Prostate gland (tissue), 2 donors: ENCODE measurements around the gene DAGLA. TPM values are rescaled to one million over a fixed set of nuclear protein-coding genes. Genes with fewer than 3 reads are reported as not detected.

Experiments used
- DNase-seq: peaks from one replicate; pipeline ENCODE4 v3.0.0-alpha.2; 2019; ENCODE audit warnings: low spot score
- H3K27ac ChIP-seq, 2 donors: fragments of 200-600 bp; sonication (generic); 2 replicates each; pipeline ENCODE4 v1.5.1; 2017 to 2019
- H3K27me3 ChIP-seq: fragments of 200-600 bp; sonication (generic); replicated peaks from 2 replicates; pipeline ENCODE4 v1.5.1; 2019; ENCODE audit not compliant: insufficient read depth
- H3K36me3 ChIP-seq, 2 donors: fragments of 200-600 bp; sonication (generic); 1 replicate in 1 of 2; 2 replicates in 1 of 2; pipeline versions ENCODE4 v1.5.1 to v1.8.1; 2017 to 2019
- H3K4me1 ChIP-seq: fragments of 200-600 bp; sonication (generic); replicated peaks from 2 replicates; pipeline ENCODE4 v1.5.1; 2019
- H3K4me3 ChIP-seq, 2 donors: fragments of 200-600 bp; sonication (generic); 2 replicates each; pipeline ENCODE4 v1.5.1; 2017 to 2019
- H3K9me3 ChIP-seq: fragments of 200-600 bp; sonication (generic); 2 replicates; pipeline ENCODE4 v1.5.1; 2017
- CTCF ChIP-seq, 4 experiments: fragments of 200-600 bp in 2 of 4; fragments of 450-650 bp in 2 of 4; sonication (generic) in 2 of 4; IDR thresholded peaks; 1 replicate in 3 of 4; 2 replicates in 1 of 4; pipeline ENCODE4 v1.5.1; 2016 to 2019; ENCODE audit warnings: antibody characterized with exemption in 4 of 4, mild to moderate bottlenecking in 2 of 4, moderate library complexity in 2 of 4
- POLR2A ChIP-seq: fragments of 450-650 bp; IDR thresholded peaks from one replicate; pipeline ENCODE4 v1.6.1; 2016; ENCODE audit warnings: antibody characterized with exemption, mild to moderate bottlenecking
- POLR2AphosphoS5 ChIP-seq: sonication (generic); formaldehyde crosslinking; IDR thresholded peaks from one replicate; pipeline ENCODE4 v1.6.1; 2017; ENCODE audit warnings: antibody characterized with exemption
- WGBS: methylation state at CpG from one replicate; pipeline ENCODE4 v1.1.5; 2018; 5-methylcytosine and 5-hydroxymethylcytosine counted together
- intact Hi-C: fragments of 100-400 bp; cut with DNase I; formaldehyde crosslinking; loops from one replicate; pipeline ENCODE4 v1.14.2; 2022
- total RNA-seq, 2 donors: library from RNA; depleted of rRNA; stranded (reverse); fragments of >200 nt; gene quantifications; one replicate each; pipeline ENCODE4 v1.1.0, GENCODE V29; 2016

DAGLA gene
- total RNA-seq, 2 donors from 2014 or later, result 10.8 to 12.2 TPM

GRCh38 chr11:61756452-61757212 lies 76.4 kb downstream of the DAGLA start:
- no peak overlapping the region for H3K27ac ChIP-seq

GRCh38 chr11:61757213-61757862 lies 77.1 kb downstream of the DAGLA start:
- no peak overlapping the region for H3K27ac ChIP-seq
- intact Hi-C loops, result no loop called here
- H3K27me3 ChIP-seq, result no peaks in the 10 kb centered on the region
- no peak overlapping the region for H3K4me3 ChIP-seq
- TF ChIP-seq CTCF (IDR thresholded peaks at IDR 0.05), result no peak
- TF ChIP-seq POLR2A, result no peak
- TF ChIP-seq POLR2AphosphoS5, result no peak
- no peak for DNase-seq
- H3K9me3 ChIP-seq, result no peaks in the 10 kb centered on the region
- 78% methylated on average over 8 of the region's 15 CpGs for WGBS
- no peaks in the 10 kb centered on the region for H3K4me1 ChIP-seq
- H3K36me3 ChIP-seq, result no peaks in the 10 kb centered on the region

More at GRCh38 chr11:61756452-61757212, 76.4 kb downstream of the DAGLA start:
- 89% methylated on average over 9 of the region's 9 CpGs for WGBS
- intact Hi-C loops, result no loop called here
- Histone ChIP-seq H3K4me3 (no peak overlapping the region), H3K27me3 (no peaks in the 10 kb centered on the region), H3K4me1 (no peaks in the 10 kb centered on the region), H3K36me3 (no peaks in the 10 kb centered on the region), H3K9me3 (no peaks in the 10 kb centered on the region)
- DNase-seq, result no peak
- TF ChIP-seq CTCF (IDR thresholded peaks at IDR 0.05) (no peak), POLR2AphosphoS5 (no peak), POLR2A (no peak)

GRCh38 chr11:61760946-61761345 lies 80.8 kb downstream of the DAGLA start:
- Histone ChIP-seq H3K36me3 (no peaks in the 10 kb centered on the region), H3K27ac (no peak overlapping the region), H3K4me3 (no peak overlapping the region), H3K9me3 (no peaks in the 10 kb centered on the region), H3K4me1 (no peaks in the 10 kb centered on the region), H3K27me3 (no peaks in the 10 kb centered on the region)
- DNase-seq, result no peak
- 59% methylated on average over 10 of the region's 13 CpGs for WGBS
- intact Hi-C loops, result no loop called here
- TF ChIP-seq POLR2AphosphoS5, result no peak
- TF ChIP-seq CTCF (IDR thresholded peaks at IDR 0.05), result no peak
- TF ChIP-seq POLR2A, result no peak

GRCh38 chr11:61761440-61762222 lies 81.4 kb downstream of the DAGLA start:
- H3K27ac ChIP-seq, result no peak overlapping the region

More at GRCh38 chr11:61761440-61762222, 81.4 kb downstream of the DAGLA start:
- Histone ChIP-seq H3K4me3 (no peak overlapping the region), H3K4me1 (no peaks in the 10 kb centered on the region), H3K36me3 (no peaks in the 10 kb centered on the region), H3K27me3 (no peaks in the 10 kb centered on the region), H3K9me3 (no peaks in the 10 kb centered on the region)
- DNase-seq, result no peak
- WGBS, result 82% methylated on average over 11 of the region's 11 CpGs
- TF ChIP-seq CTCF (IDR thresholded peaks at IDR 0.05) (no peak), POLR2A (no peak), POLR2AphosphoS5 (no peak)
- intact Hi-C loops, result no loop called here
